GM23338 (cell line): Measurements from ENCODE around the gene SLC5A5. TPM values are rescaled to one million over a fixed set of nuclear protein-coding genes. Genes with fewer than 3 reads are reported as not detected.

Experiments used
- CREB1 ChIP-seq: fragments of 250-450 bp; sonication (Bioruptor Pico); IDR thresholded peaks from 2 replicates; pipeline ENCODE4 v1.5.0; 2020; ENCODE audit warnings: low read depth, mild to moderate bottlenecking, moderate library complexity
- ETS1 ChIP-seq: IDR thresholded peaks from 2 replicates; pipeline ENCODE4 v1.6.1; 2016; ENCODE audit warnings: antibody characterized with exemption
- EZH2phosphoT487 ChIP-seq: fragments of 200-600 bp; sonication (generic); IDR thresholded peaks from one replicate; pipeline ENCODE4 v1.8.1; 2018; ENCODE audit warnings: antibody characterized with exemption; ENCODE audit not compliant: unreplicated experiment
- JUNB ChIP-seq: IDR thresholded peaks from one replicate; pipeline ENCODE4 v1.6.1; 2016; ENCODE audit warnings: antibody characterized with exemption; ENCODE audit not compliant: unreplicated experiment
- NANOG ChIP-seq: IDR thresholded peaks from 2 replicates; pipeline ENCODE4 v1.6.1; 2016; ENCODE audit warnings: antibody characterized with exemption, borderline replicate concordance
- STAT1 ChIP-seq: IDR thresholded peaks from one replicate; pipeline ENCODE4 v1.6.1; 2016; ENCODE audit warnings: antibody characterized with exemption; ENCODE audit not compliant: unreplicated experiment
- ZNF114 ChIP-seq: fragments of 250-450 bp; sonication (Bioruptor Pico); IDR thresholded peaks from 2 replicates; pipeline ENCODE4 v1.5.0; 2020; ENCODE audit warnings: mild to moderate bottlenecking, moderate library complexity
- ZNF462 ChIP-seq: fragments of 250-450 bp; sonication (Bioruptor Pico); IDR thresholded peaks from 2 replicates; pipeline ENCODE4 v1.5.0; 2020; ENCODE audit warnings: mild to moderate bottlenecking, moderate library complexity
- polyA plus RNA-seq: library from polyadenylated mRNA; unstranded; fragments of >200 nt; fragmentation: Nextera tagmentation; extraction: Ambion mirVana; gene quantifications from 2 replicates; pipeline ENCODE4 v1.2.1, GENCODE V29; 2016
- total RNA-seq: library from RNA; depleted of rRNA; stranded (reverse); fragments of >200 nt; shearing (Covaris generic); gene quantifications from 2 replicates; pipeline ENCODE4 v1.2.3, GENCODE V29; 2014

Gene SLC5A5
- total and polyA plus RNA-seq, 2 experiments from 2014 or later, result 1.0 to 2.1 TPM

GRCh38 chr19:17846146-17846545 lies 25.6 kb upstream of the SLC5A5 start (continued):
- TF ChIP-seq ZNF462, result no peak
- TF ChIP-seq ZNF114, result no peak
- no peak for TF ChIP-seq EZH2phosphoT487
- TF ChIP-seq STAT1, result no peak
- TF ChIP-seq ETS1, result no peak
- TF ChIP-seq NANOG, result no peak
- TF ChIP-seq JUNB, result no peak
- no peak for TF ChIP-seq CREB1
